HG02610 (cell line): ENCODE measurements around the gene AMIGO3.

Experiments
- ATAC-seq: cut with Tn5 transposase; IDR thresholded peaks from one replicate; pipeline ENCODE4 v1.9.1; 2021; ENCODE audit warnings: mild to moderate bottlenecking, moderate library complexity; ENCODE audit not compliant: unreplicated experiment

AMIGO3 gene

GRCh38 chr3:49671291-49672288, 47.9 kb downstream of the AMIGO3 start:
- no peak for ATAC-seq

- ATAC-seq, result no peak
These were observed 48.6 kb downstream of the AMIGO3 start for GRCh38 chr3:49670940-49671290.

DNA sequence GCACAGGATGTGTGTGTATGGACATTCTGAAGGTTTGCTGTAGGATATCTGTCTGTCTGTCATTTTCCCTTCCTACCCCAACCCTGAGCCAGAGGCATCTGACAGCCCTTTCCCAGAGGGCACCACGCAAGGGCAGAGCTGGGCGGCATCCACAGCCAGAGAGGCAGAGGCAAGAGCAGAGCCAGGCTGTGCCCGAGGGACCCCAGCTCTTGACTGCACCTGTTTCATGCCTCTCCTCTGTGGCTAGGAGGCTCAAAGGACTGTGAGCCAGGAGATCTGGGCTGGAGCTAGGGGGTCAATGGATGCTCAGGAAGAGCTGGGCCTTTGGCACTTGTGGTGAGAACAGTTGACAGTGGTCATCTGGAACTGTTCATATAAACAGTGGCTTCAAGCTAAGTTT, 50.1 kb downstream of the AMIGO3 start:
- ATAC-seq, result no peak

DNA sequence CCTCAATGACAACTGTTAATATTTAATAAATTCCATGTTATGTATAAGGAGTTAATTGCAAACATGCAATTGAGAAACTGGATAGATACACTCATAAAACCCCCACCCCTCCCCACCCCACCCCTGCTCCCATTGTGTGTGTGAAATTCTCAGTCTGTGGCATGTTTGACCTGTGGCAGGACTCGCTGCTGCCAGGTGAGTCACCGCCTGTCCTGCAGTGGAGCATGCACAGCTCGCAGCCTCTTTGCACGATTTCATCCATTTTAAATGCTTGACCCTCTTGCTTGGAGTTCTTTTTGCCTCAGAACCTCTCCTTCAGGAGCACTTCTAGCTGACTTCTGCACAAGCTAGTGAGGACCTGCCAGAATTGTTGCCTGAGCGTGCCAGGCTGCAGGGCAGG, 50.6 kb downstream of the AMIGO3 start:
- ATAC-seq, result no peak

DNA sequence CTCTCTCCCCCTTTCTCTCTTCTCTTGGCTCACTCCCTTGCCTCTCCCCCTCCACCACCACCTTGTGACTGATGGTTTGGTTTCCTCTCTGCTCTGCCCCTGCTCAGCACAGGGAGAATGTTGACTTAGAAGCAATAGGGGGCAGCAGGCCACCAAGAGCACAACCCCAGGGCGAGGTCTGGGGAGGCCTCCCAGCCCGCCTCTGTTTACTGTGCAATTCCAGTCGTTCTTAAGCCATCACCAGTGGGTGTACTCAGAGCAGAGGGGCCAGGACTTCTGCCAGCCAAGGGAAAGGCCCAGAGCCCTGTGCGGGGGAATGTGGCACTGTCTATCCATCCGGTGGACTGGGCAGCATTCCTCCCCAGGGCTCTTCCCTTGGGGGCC, 51.1 kb downstream of the AMIGO3 start:
- ATAC-seq, result no peak

DNA sequence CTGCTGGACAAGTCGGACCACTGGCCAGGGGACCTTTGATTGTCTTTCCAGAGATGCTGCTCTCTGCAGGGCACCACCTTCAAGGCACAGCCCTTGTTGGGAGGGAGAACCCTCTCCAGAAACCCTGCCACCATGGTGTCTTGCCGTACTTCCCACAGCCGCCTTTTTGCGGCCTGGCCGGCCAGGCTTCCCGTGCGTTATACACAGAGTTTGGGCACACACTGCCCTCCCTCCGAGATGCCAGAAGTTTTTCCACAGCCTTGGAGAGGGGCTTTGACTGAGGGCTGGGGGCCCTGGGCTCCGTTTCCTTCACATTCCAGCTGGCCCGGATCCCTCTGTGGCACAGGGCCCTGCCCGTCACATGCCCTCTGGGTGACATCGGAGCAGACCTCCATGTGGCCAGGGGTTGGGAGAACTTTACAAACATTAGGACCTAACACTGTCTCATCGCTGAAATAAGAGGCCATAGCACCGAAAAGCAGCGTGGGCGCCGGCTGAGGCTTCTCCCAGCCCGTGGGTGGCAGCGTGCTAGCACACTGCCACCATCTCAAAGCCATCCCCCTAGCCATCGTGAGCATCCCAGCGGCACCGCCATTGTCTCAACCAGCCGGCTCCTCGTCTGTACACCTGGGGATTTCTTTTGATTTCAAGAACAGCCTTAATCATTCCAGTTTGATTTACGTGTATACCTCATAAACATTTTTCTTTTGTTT, 51.6 kb downstream of the AMIGO3 start:
- no peak for ATAC-seq
